GM19238 (cell line): ENCODE data around the gene UMOD.

Source experiments
- DNase-seq: peaks from one replicate; pipeline ENCODE4 v3.0.0; 2011; ENCODE audit warnings: low spot score; ENCODE audit not compliant: insufficient read length

UMOD gene

GRCh38 chr16:20302389-20302788 is 50.1 kb downstream of the UMOD start:
- no peak for DNase-seq

- DNase-seq, result no peak
These were observed 50.7 kb downstream of the UMOD start for GRCh38 chr16:20301840-20302239.

GRCh38 chr16:20300312-20301097 is 52.0 kb downstream of the UMOD start:
- peak; percentile 58 for DNase-seq

GRCh38 chr16:20298452-20298851 is 54.1 kb downstream of the UMOD start:
- DNase-seq, result no peak

- no peak for DNase-seq
These were observed 61.0 kb downstream of the UMOD start for GRCh38 chr16:20291208-20292206.

GRCh38 chr16:20289571-20289970 is 62.9 kb downstream of the UMOD start:
- no peak for DNase-seq

GRCh38 chr16:20285993-20286499 is 66.5 kb downstream of the UMOD start:
- no peak for DNase-seq
